ENCODE data around the gene VTI1A.

VTI1A gene

GRCh38 chr10:112769611-112770370 is 322.8 kb downstream of the VTI1A start:
- Histone ChIP-seq H2AFZ (ENCODE audit: low read length) (no peak overlapping the region), H3K79me2 (ENCODE audit: insufficient read depth, low read length) (no peaks in the 10 kb centered on the region)

GRCh38 chr10:112771733-112772132 is 324.7 kb downstream of the VTI1A start:
- no peaks in the 10 kb centered on the region for H3K79me2 ChIP-seq (ENCODE audit: insufficient read depth, low read length)
- no peaks in the 10 kb centered on the region for H3K27me3 ChIP-seq (ENCODE audit: insufficient read depth, low read length, poor library complexity, severe bottlenecking)
- no peak for TF ChIP-seq CTCF (conservative IDR thresholded peaks at IDR 0.05; ENCODE audit: low read length)
- no peak for TF ChIP-seq EZH2phosphoT487 (IDR thresholded peaks at IDR 0.05; ENCODE audit: borderline replicate concordance)
- no peaks in the 10 kb centered on the region for H3K9me2 ChIP-seq (replicated peaks; ENCODE audit: low read depth, low read length)
- H4K20me1 ChIP-seq (ENCODE audit: insufficient read depth, low read length, poor library complexity, severe bottlenecking), result no peaks in the 10 kb centered on the region
- no peak overlapping the region for H3K4me3 ChIP-seq (ENCODE audit: low read length, poor library complexity, severe bottlenecking)
- H2AFZ ChIP-seq (ENCODE audit: low read length), result no peak overlapping the region
- no peaks in the 10 kb centered on the region for H3K4me1 ChIP-seq (ENCODE audit: insufficient read depth, low read length, poor library complexity, severe bottlenecking)
- H3K9ac ChIP-seq (ENCODE audit: low read depth, low read length, poor library complexity, severe bottlenecking), result no peak overlapping the region
- H3K36me3 ChIP-seq (ENCODE audit: insufficient read depth, low read length), result no peaks in the 10 kb centered on the region
- no peak overlapping the region for H3K4me2 ChIP-seq (ENCODE audit: low read depth, low read length, poor library complexity, severe bottlenecking)
- H3F3A ChIP-seq (ENCODE audit: low read depth), result no peaks in the 10 kb centered on the region
- H3K9me3 ChIP-seq (ENCODE audit: insufficient read depth, low read depth, low read length), result no peaks in the 10 kb centered on the region

More at GRCh38 chr10:112769611-112770370, 322.8 kb downstream of the VTI1A start:
- H3K9me3 ChIP-seq (ENCODE audit: insufficient read depth, low read depth, low read length), result no peaks in the 10 kb centered on the region
- no peaks in the 10 kb centered on the region for H3F3A ChIP-seq (ENCODE audit: low read depth)
- no peak overlapping the region for H3K9ac ChIP-seq (ENCODE audit: low read depth, low read length, poor library complexity, severe bottlenecking)
- TF ChIP-seq EZH2phosphoT487 (IDR thresholded peaks at IDR 0.05; ENCODE audit: borderline replicate concordance) (no peak), CTCF (conservative IDR thresholded peaks at IDR 0.05; ENCODE audit: low read length) (no peak)
- H3K9me2 ChIP-seq (replicated peaks; ENCODE audit: low read depth, low read length), result no peaks in the 10 kb centered on the region
- H3K27me3 ChIP-seq (ENCODE audit: insufficient read depth, low read length, poor library complexity, severe bottlenecking), result no peaks in the 10 kb centered on the region
- H3K4me2 ChIP-seq (ENCODE audit: low read depth, low read length, poor library complexity, severe bottlenecking), result no peak overlapping the region
- no peak overlapping the region for H3K4me3 ChIP-seq (ENCODE audit: low read length, poor library complexity, severe bottlenecking)
- no peaks in the 10 kb centered on the region for H4K20me1 ChIP-seq (ENCODE audit: insufficient read depth, low read length, poor library complexity, severe bottlenecking)
- H3K36me3 ChIP-seq (ENCODE audit: insufficient read depth, low read length), result no peaks in the 10 kb centered on the region
- H3K4me1 ChIP-seq (ENCODE audit: insufficient read depth, low read length, poor library complexity, severe bottlenecking), result no peaks in the 10 kb centered on the region

- Histone ChIP-seq H4K20me1 (ENCODE audit: insufficient read depth, low read length, poor library complexity, severe bottlenecking) (no peaks in the 10 kb centered on the region), H3K4me1 (ENCODE audit: insufficient read depth, low read length, poor library complexity, severe bottlenecking) (peaks cover 5% of the 10 kb centered on the region), H3F3A (ENCODE audit: low read depth) (no peaks in the 10 kb centered on the region), H3K27me3 (ENCODE audit: insufficient read depth, low read length, poor library complexity, severe bottlenecking) (no peaks in the 10 kb centered on the region), H3K4me3 (ENCODE audit: low read length, poor library complexity, severe bottlenecking) (no peak overlapping the region), H3K79me2 (ENCODE audit: insufficient read depth, low read length) (no peaks in the 10 kb centered on the region), H3K9me2 (replicated peaks; ENCODE audit: low read depth, low read length) (no peaks in the 10 kb centered on the region), H2AFZ (ENCODE audit: low read length) (no peak overlapping the region), H3K9me3 (ENCODE audit: insufficient read depth, low read depth, low read length) (no peaks in the 10 kb centered on the region), H3K36me3 (ENCODE audit: insufficient read depth, low read length) (no peaks in the 10 kb centered on the region), H3K9ac (ENCODE audit: low read depth, low read length, poor library complexity, severe bottlenecking) (no peak overlapping the region), H3K4me2 (ENCODE audit: low read depth, low read length, poor library complexity, severe bottlenecking) (no peak overlapping the region)
- TF ChIP-seq CTCF (conservative IDR thresholded peaks at IDR 0.05; ENCODE audit: low read length) (no peak), EZH2phosphoT487 (IDR thresholded peaks at IDR 0.05; ENCODE audit: borderline replicate concordance) (no peak)
Measured at GRCh38 chr10:112773783-112774182, 326.8 kb downstream of the VTI1A start.

All from Loucy (cell line).